HepG2 (cell line): Measurements from ENCODE around the gene CNP.

ENCODE experiments used
- AHR ChIP-seq: IDR thresholded peaks from 2 replicates; pipeline ENCODE4 v1.6.1; 2018; ENCODE audit warnings: missing genetic modification reagents, missing compliant biosample characterization
- ETS1 ChIP-seq: sonication (generic); formaldehyde crosslinking; IDR thresholded peaks from 2 replicates; pipeline ENCODE4 v1.4.0; 2020; ENCODE audit warnings: missing genetic modification reagents
- EZH2 ChIP-seq: conservative IDR thresholded peaks from 2 replicates; pipeline ENCODE4 v1.6.1; 2012; ENCODE audit warnings: mild to moderate bottlenecking, low read depth, low read length, moderate library complexity
- SNAI1 ChIP-seq: sonication (generic); formaldehyde crosslinking; IDR thresholded peaks from 2 replicates; pipeline ENCODE4 v1.5.0; 2020; ENCODE audit warnings: mild to moderate bottlenecking, missing genetic modification reagents, borderline replicate concordance
- ZC3H13 ChIP-seq: sonication (generic); formaldehyde crosslinking; IDR thresholded peaks from 2 replicates; pipeline ENCODE4 v1.8.1; 2023; ENCODE audit warnings: mild to moderate bottlenecking, missing genetic modification reagents, moderate library complexity
- ZKSCAN5 ChIP-seq: sonication (generic); formaldehyde crosslinking; IDR thresholded peaks from 2 replicates; pipeline ENCODE4 v1.5.1; 2020; ENCODE audit warnings: mild to moderate bottlenecking, missing genetic modification reagents
- TF ChIP-seq, protein P1 (sequence below): sonication (generic); formaldehyde crosslinking; IDR thresholded peaks from 2 replicates; pipeline ENCODE4 v1.5.0; 2020; ENCODE audit warnings: mild to moderate bottlenecking, missing genetic modification reagents, moderate library complexity
- TF ChIP-seq, protein P2 (sequence below), 2 experiments: sonication (generic) in 1 of 2; formaldehyde crosslinking in 1 of 2; IDR thresholded peaks; 2 replicates each; pipeline versions ENCODE4 v1.5.1 to v1.6.1; 2011 to 2020; ENCODE audit warnings: borderline replicate concordance in 1 of 2, low read depth in 1 of 2, low read length in 1 of 2, mild to moderate bottlenecking in 1 of 2, missing genetic modification reagents in 1 of 2, moderate library complexity in 1 of 2
- TF ChIP-seq, protein P3 (sequence below): sonication (generic); formaldehyde crosslinking; IDR thresholded peaks from 2 replicates; pipeline ENCODE4 v1.4.0; 2020; ENCODE audit warnings: missing genetic modification reagents

GRCh38 chr17:41971721-41972523, 5.3 kb downstream of the CNP start:
- TF ChIP-seq EZH2 (no peak), AHR (CRISPR knock-in tag) (no peak), ETS1 (CRISPR knock-in tag) (no peak), SNAI1 (CRISPR knock-in tag) (no peak), ZC3H13 (CRISPR knock-in tag) (no peak), ZKSCAN5 (CRISPR knock-in tag) (no peak)
- TF ChIP-seq, protein P1, sequence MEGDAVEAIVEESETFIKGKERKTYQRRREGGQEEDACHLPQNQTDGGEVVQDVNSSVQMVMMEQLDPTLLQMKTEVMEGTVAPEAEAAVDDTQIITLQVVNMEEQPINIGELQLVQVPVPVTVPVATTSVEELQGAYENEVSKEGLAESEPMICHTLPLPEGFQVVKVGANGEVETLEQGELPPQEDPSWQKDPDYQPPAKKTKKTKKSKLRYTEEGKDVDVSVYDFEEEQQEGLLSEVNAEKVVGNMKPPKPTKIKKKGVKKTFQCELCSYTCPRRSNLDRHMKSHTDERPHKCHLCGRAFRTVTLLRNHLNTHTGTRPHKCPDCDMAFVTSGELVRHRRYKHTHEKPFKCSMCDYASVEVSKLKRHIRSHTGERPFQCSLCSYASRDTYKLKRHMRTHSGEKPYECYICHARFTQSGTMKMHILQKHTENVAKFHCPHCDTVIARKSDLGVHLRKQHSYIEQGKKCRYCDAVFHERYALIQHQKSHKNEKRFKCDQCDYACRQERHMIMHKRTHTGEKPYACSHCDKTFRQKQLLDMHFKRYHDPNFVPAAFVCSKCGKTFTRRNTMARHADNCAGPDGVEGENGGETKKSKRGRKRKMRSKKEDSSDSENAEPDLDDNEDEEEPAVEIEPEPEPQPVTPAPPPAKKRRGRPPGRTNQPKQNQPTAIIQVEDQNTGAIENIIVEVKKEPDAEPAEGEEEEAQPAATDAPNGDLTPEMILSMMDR (CRISPR knock-in tag) = no peak
- TF ChIP-seq, protein P2, sequence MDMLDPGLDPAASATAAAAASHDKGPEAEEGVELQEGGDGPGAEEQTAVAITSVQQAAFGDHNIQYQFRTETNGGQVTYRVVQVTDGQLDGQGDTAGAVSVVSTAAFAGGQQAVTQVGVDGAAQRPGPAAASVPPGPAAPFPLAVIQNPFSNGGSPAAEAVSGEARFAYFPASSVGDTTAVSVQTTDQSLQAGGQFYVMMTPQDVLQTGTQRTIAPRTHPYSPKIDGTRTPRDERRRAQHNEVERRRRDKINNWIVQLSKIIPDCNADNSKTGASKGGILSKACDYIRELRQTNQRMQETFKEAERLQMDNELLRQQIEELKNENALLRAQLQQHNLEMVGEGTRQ (IDR thresholded peaks at IDR 0.05; ENCODE audit: low read depth, low read length) = no peak
- TF ChIP-seq, protein P2 (CRISPR knock-in tag; IDR thresholded peaks at IDR 0.05; ENCODE audit: borderline replicate concordance) = no peak
- TF ChIP-seq, protein P3, sequence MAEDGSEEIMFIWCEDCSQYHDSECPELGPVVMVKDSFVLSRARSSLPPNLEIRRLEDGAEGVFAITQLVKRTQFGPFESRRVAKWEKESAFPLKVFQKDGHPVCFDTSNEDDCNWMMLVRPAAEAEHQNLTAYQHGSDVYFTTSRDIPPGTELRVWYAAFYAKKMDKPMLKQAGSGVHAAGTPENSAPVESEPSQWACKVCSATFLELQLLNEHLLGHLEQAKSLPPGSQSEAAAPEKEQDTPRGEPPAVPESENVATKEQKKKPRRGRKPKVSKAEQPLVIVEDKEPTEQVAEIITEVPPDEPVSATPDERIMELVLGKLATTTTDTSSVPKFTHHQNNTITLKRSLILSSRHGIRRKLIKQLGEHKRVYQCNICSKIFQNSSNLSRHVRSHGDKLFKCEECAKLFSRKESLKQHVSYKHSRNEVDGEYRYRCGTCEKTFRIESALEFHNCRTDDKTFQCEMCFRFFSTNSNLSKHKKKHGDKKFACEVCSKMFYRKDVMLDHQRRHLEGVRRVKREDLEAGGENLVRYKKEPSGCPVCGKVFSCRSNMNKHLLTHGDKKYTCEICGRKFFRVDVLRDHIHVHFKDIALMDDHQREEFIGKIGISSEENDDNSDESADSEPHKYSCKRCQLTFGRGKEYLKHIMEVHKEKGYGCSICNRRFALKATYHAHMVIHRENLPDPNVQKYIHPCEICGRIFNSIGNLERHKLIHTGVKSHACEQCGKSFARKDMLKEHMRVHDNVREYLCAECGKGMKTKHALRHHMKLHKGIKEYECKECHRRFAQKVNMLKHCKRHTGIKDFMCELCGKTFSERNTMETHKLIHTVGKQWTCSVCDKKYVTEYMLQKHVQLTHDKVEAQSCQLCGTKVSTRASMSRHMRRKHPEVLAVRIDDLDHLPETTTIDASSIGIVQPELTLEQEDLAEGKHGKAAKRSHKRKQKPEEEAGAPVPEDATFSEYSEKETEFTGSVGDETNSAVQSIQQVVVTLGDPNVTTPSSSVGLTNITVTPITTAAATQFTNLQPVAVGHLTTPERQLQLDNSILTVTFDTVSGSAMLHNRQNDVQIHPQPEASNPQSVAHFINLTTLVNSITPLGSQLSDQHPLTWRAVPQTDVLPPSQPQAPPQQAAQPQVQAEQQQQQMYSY (CRISPR knock-in tag) = no peak
